Activated naive CD8-positive, alpha-beta T cell (primary cell): Measurements from ENCODE around the gene JOSD2.
A peak's percentile ranks its signal among the peaks of the same experiment; 100 is the strongest.

Source experiments
- H3K27ac Mint-ChIP-seq: one replicate; pipeline ENCODE4 v1.8.0; 2021; ENCODE audit warnings: mixed read lengths
- H3K27me3 Mint-ChIP-seq: one replicate; pipeline ENCODE4 v1.8.0; 2021; ENCODE audit warnings: mixed read lengths
- H3K36me3 Mint-ChIP-seq: one replicate; pipeline ENCODE4 v1.8.0; 2021; ENCODE audit warnings: mixed read lengths
- H3K4me1 Mint-ChIP-seq: one replicate; pipeline ENCODE4 v1.8.0; 2021; ENCODE audit warnings: low read depth, mixed read lengths
- H3K4me3 Mint-ChIP-seq: one replicate; pipeline ENCODE4 v1.8.0; 2021; ENCODE audit warnings: mild to moderate bottlenecking, mixed read lengths
- H3K9me3 Mint-ChIP-seq: one replicate; pipeline ENCODE4 v1.8.0; 2021; ENCODE audit warnings: low read depth, mixed read lengths

Gene JOSD2

DNA sequence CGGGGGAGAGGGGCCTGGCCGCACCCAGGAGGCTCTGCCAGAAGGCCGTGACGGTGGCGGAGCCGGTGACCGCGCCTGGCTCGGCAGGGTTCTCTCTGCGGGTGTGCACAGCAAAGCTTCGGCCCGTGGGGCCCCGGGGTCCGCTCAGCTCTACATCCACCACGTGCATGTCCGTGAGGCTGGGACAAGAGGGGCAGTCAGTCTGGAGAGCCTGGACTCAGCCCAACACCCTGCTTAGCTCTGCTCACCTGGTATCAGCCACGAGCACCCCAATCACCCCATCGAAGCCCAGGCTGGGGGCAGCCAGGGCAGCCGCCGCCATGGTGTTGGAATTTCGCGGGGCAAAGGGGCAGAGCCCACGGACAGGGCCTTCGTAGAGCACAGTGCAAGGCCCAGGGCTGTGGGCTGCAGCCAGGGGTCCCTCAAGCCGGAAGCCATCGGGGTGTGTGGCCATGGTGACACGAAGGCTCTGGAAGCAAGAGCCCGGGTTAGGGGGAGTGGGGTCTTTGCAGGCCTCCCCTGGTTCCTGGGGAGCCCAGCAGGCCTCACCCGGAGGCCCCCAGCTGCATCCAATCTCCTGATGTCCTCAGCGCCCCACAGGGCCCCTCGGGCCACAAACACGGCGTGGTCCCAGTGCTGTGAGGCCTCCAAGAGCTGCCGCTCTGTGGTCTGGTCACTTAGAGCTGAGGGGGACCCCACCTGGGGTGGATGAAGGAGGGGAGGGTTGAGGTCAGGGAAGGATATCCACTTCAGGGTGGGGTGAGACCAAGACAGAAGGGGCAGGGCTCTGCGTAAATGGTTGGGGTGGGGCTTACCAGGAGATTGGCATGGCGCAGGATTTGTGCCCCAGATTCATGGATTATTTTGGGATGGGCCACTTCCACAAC, 1.4 kb upstream of the JOSD2 start:
- no peaks in the 10 kb centered on the region for H3K36me3 Mint-ChIP-seq
- H3K27ac Mint-ChIP-seq = no peak overlapping the region
- H3K27me3 Mint-ChIP-seq = peaks cover 3% of the 10 kb centered on the region
- no peak overlapping the region for H3K4me3 Mint-ChIP-seq
- no peaks in the 10 kb centered on the region for H3K9me3 Mint-ChIP-seq
- H3K4me1 Mint-ChIP-seq = peaks cover 13% of the 10 kb centered on the region

- Mint-ChIP-seq H3K9me3 (no peaks in the 10 kb centered on the region), H3K36me3 (no peaks in the 10 kb centered on the region), H3K27me3 (peaks cover 3% of the 10 kb centered on the region), H3K27ac (peak overlapping the region; percentile 97), H3K4me1 (peaks cover 13% of the 10 kb centered on the region), H3K4me3 (peak overlapping the region; percentile 94)
Observed at GRCh38 chr19:50510700-50511068, 307 bp downstream of the JOSD2 start.

DNA sequence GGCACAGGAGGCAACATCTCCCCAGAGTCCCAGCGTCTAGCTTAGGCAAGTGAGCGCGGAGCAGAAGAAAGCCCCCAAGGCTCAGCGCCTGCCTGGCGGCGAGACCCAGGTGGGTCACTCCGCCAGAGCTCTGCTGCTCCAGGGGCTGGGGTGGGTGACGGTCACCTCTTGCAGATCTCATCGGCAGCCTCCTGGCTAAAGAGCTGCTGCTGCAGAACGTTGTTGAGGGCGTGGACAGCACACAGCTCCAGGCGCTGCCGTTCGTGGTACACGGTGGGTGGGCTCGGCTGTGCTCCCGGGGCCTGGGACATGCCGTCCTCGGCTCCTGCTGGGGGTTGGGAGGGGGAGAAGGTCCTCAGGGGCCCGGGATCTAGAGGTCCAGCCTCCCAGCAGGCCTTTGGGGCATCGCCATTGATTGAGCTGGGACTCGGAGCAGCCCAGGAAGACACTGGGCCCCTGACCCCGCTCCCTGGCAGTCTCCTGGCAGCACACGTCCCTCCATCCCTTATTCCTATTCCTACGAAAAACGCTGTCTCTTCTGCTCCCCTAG, 795 bp downstream of the JOSD2 start:
- Mint-ChIP-seq H3K27me3 (peaks cover 3% of the 10 kb centered on the region), H3K4me3 (peak overlapping the region; percentile 94), H3K27ac (peak overlapping the region; percentile 97), H3K9me3 (no peaks in the 10 kb centered on the region), H3K36me3 (no peaks in the 10 kb centered on the region), H3K4me1 (peaks cover 13% of the 10 kb centered on the region)

GRCh38 chr19:50509366-50509765, 1.6 kb downstream of the JOSD2 start:
- H3K9me3 Mint-ChIP-seq = no peaks in the 10 kb centered on the region
- peak overlapping the region; percentile 54 for H3K27ac Mint-ChIP-seq
- H3K4me3 Mint-ChIP-seq = peak overlapping the region; percentile 60
- peaks cover 2% of the 10 kb centered on the region for H3K27me3 Mint-ChIP-seq
- peaks cover 13% of the 10 kb centered on the region for H3K4me1 Mint-ChIP-seq
- no peaks in the 10 kb centered on the region for H3K36me3 Mint-ChIP-seq

DNA sequence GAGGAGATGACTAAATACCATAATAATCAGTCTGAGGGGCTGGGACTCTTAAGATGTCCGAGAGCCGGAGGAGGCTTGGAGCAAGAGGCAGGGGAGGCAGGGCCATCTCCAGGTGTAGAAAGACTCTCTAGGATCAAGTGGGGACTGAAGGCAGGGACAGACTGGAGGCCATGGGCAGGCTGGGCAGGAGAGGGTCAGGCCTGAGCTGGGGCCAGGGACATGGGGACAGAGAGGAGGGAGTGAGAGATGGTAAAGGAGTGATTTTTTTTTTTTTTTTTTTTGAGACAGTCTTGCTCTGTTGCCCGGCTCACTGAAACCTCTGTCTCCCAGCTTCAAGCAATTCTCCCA, 2.2 kb downstream of the JOSD2 start:
- peak overlapping the region; percentile 53 for H3K4me3 Mint-ChIP-seq
- H3K27ac Mint-ChIP-seq = peak overlapping the region; percentile 58
- H3K4me1 Mint-ChIP-seq = peaks cover 13% of the 10 kb centered on the region
- H3K36me3 Mint-ChIP-seq = no peaks in the 10 kb centered on the region
- H3K27me3 Mint-ChIP-seq = no peaks in the 10 kb centered on the region
- H3K9me3 Mint-ChIP-seq = no peaks in the 10 kb centered on the region

DNA sequence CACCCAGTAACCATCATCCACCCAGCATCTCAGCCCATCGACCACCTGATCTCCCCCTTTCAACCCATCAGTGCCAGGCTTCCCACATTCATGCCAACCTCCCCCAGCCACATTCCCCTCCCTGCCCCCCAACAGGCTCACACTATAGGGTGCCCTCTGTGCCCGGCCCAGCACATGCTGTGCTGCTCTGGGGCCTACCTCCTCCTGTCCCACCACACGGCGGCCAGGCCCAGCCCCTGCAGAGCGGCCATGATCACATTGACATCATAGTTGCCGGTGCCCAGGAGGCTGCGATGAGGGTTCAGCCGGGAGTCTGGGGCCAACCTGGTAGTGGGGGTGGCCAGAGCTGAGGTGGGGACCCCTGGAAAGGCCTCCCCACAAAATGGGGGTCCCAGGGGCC, 3.6 kb downstream of the JOSD2 start:
- no peak overlapping the region for H3K4me3 Mint-ChIP-seq
- H3K27ac Mint-ChIP-seq = no peak overlapping the region
- peaks cover 13% of the 10 kb centered on the region for H3K4me1 Mint-ChIP-seq
- no peaks in the 10 kb centered on the region for H3K9me3 Mint-ChIP-seq
- no peaks in the 10 kb centered on the region for H3K36me3 Mint-ChIP-seq
- H3K27me3 Mint-ChIP-seq = no peaks in the 10 kb centered on the region

- no peaks in the 10 kb centered on the region for H3K36me3 Mint-ChIP-seq
- no peaks in the 10 kb centered on the region for H3K9me3 Mint-ChIP-seq
- peaks cover 11% of the 10 kb centered on the region for H3K4me1 Mint-ChIP-seq
Observed at GRCh38 chr19:50506700-50507099, 4.3 kb downstream of the JOSD2 start.

DNA sequence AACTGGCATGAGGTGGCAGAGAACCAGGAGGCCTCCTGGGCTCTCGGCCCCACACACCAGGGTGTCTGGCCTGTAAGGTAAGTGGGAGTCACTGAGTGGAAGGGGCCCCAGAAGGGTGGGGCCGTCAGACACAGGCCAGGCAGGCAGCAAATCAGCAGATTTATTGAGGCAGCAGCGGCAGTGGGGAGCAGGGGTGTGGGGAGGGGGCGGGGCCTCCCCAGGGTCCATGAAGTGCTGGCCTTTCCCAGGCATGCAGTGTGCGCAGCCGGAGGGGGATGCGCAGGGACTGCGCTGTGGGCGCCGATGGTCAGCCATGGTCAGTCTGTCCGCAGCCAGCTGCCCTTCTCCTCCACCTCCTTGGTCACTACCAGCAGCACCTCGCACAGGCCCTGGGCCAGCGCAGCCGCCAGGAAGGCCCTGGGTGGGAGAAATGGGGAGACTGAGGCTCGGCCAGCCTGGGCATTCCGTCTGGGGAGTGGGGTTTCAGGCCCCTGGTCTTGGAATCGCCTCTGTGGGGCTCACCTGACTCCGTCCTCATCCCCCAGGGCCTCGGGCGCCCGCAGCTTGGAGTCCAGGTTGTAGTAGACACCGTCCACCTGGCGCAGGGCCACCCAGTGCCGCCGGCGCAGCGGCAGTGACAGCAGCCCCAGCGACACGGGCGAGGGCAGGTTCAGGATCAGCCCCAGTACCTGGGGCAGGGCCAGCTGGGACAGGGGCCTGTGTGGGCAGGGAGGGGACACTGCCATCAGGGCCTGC, 5.0 kb downstream of the JOSD2 start:
- H3K9me3 Mint-ChIP-seq = no peaks in the 10 kb centered on the region
- no peak overlapping the region for H3K4me3 Mint-ChIP-seq
- H3K27ac Mint-ChIP-seq = no peak overlapping the region
- peaks cover 8% of the 10 kb centered on the region for H3K4me1 Mint-ChIP-seq
- no peaks in the 10 kb centered on the region for H3K27me3 Mint-ChIP-seq
- no peaks in the 10 kb centered on the region for H3K36me3 Mint-ChIP-seq

More at GRCh38 chr19:50506700-50507099, 4.3 kb downstream of the JOSD2 start:
- H3K27me3 Mint-ChIP-seq = no peaks in the 10 kb centered on the region
- no peak overlapping the region for H3K27ac Mint-ChIP-seq
- H3K4me3 Mint-ChIP-seq = no peak overlapping the region

GRCh38 chr19:50501568-50502475, 9.2 kb downstream of the JOSD2 start:
- Mint-ChIP-seq H3K9me3 (no peaks in the 10 kb centered on the region), H3K4me1 (no peaks in the 10 kb centered on the region), H3K27ac (no peak overlapping the region), H3K27me3 (no peaks in the 10 kb centered on the region), H3K4me3 (no peak overlapping the region), H3K36me3 (no peaks in the 10 kb centered on the region)

- Mint-ChIP-seq H3K27me3 (no peaks in the 10 kb centered on the region), H3K4me3 (no peak overlapping the region), H3K4me1 (no peaks in the 10 kb centered on the region), H3K36me3 (no peaks in the 10 kb centered on the region), H3K9me3 (no peaks in the 10 kb centered on the region), H3K27ac (no peak overlapping the region)
Observed at GRCh38 chr19:50501186-50501567, 9.8 kb downstream of the JOSD2 start.

- Mint-ChIP-seq H3K36me3 (no peaks in the 10 kb centered on the region), H3K9me3 (no peaks in the 10 kb centered on the region)
Observed at GRCh38 chr19:50500753-50501151, 10.2 kb downstream of the JOSD2 start.

GRCh38 chr19:50500060-50500752, 10.8 kb downstream of the JOSD2 start:
- Mint-ChIP-seq H3K27ac (no peak overlapping the region), H3K4me1 (no peaks in the 10 kb centered on the region)

More at GRCh38 chr19:50500753-50501151, 10.2 kb downstream of the JOSD2 start:
- Mint-ChIP-seq H3K4me3 (no peak overlapping the region), H3K27me3 (no peaks in the 10 kb centered on the region), H3K27ac (no peak overlapping the region), H3K4me1 (no peaks in the 10 kb centered on the region)

GRCh38 chr19:50498219-50499056, 12.6 kb downstream of the JOSD2 start:
- Mint-ChIP-seq H3K4me1 (no peaks in the 10 kb centered on the region), H3K4me3 (no peak overlapping the region), H3K27me3 (no peaks in the 10 kb centered on the region), H3K36me3 (no peaks in the 10 kb centered on the region), H3K9me3 (no peaks in the 10 kb centered on the region), H3K27ac (no peak overlapping the region)

More at GRCh38 chr19:50500060-50500752, 10.8 kb downstream of the JOSD2 start:
- no peaks in the 10 kb centered on the region for H3K36me3 Mint-ChIP-seq
- H3K4me3 Mint-ChIP-seq = no peak overlapping the region
- H3K27me3 Mint-ChIP-seq = no peaks in the 10 kb centered on the region
- H3K9me3 Mint-ChIP-seq = no peaks in the 10 kb centered on the region
